OCI-LY7 (cell line): Measurements from ENCODE around the gene ZNF775. TPM values are rescaled to one million over a fixed set of nuclear protein-coding genes. Genes with fewer than 3 reads are reported as not detected.

Experiments used
- BruUV-seq: library from RNA; stranded (reverse); fragments of 400-500 nt; replicated peaks from 2 replicates; lab custom pipeline; 2021; lab: Mats Ljungman, UMichigan
- CTCF ChIA-PET: fragments of 300-600 bp; sonication (Branson Sonifier 250); formaldehyde crosslinking; loops from one replicate; lab custom pipeline; 2022; ENCODE audit warnings: antibody characterized with exemption; ENCODE audit not compliant: unreplicated experiment; lab: Charles Lee
- POLR2A ChIA-PET: fragments of 300-600 bp; sonication (Branson Sonifier 250); formaldehyde crosslinking; loops from one replicate; lab custom pipeline; 2022; ENCODE audit warnings: antibody characterized with exemption; lab: Charles Lee
- DNase-seq: peaks from one replicate; pipeline ENCODE4 v3.0.0-alpha.2; 2015; ENCODE audit warnings: low spot score
- H2AFZ ChIP-seq: fragments of 200-600 bp; sonication (generic), shearing (Covaris generic); 2 replicates; pipeline ENCODE4 v1.6.1; 2014; ENCODE audit warnings: mild to moderate bottlenecking, antibody characterized with exemption, low read length, moderate library complexity
- H3K27ac ChIP-seq: fragments of 200-600 bp; sonication (generic); 2 replicates; pipeline ENCODE4 v1.5.1; 2014; ENCODE audit warnings: mixed run types, low read depth, mild to moderate bottlenecking, moderate library complexity, low read length, inconsistent platforms; ENCODE audit not compliant: poor library complexity, severe bottlenecking
- H3K36me3 ChIP-seq: fragments of 200-600 bp; sonication (generic); 2 replicates; pipeline ENCODE4 v1.6.1; 2014; ENCODE audit warnings: mild to moderate bottlenecking, antibody characterized with exemption, low read length, moderate library complexity, mixed read lengths; ENCODE audit not compliant: insufficient read depth
- H3K4me1 ChIP-seq: fragments of 200-600 bp; sonication (generic); 2 replicates; pipeline ENCODE4 v1.5.1; 2014; ENCODE audit warnings: mild to moderate bottlenecking, low read length; ENCODE audit not compliant: insufficient read depth, poor library complexity, severe bottlenecking
- H3K4me2 ChIP-seq: fragments of 200-600 bp; sonication (generic); 2 replicates; pipeline ENCODE4 v1.6.1; 2014; ENCODE audit warnings: mild to moderate bottlenecking, low read length
- H3K4me3 ChIP-seq: fragments of 200-600 bp; sonication (generic); 2 replicates; pipeline ENCODE4 v1.5.1; 2014; ENCODE audit warnings: mild to moderate bottlenecking, low read depth, low read length; ENCODE audit not compliant: poor library complexity, severe bottlenecking
- H3K79me2 ChIP-seq: fragments of 200-600 bp; sonication (generic); 2 replicates; pipeline ENCODE4 v1.6.1; 2016; ENCODE audit warnings: low read depth, mild to moderate bottlenecking, low read length, moderate library complexity, mixed read lengths; ENCODE audit not compliant: insufficient read depth
- H3K9me2 ChIP-seq: fragments of 200-600 bp; sonication (generic); 2 replicates; pipeline ENCODE4 v1.6.1; 2016; ENCODE audit warnings: mild to moderate bottlenecking, low read length, mixed read lengths; ENCODE audit not compliant: insufficient read depth
- H3K9me3 ChIP-seq: fragments of 200-600 bp; sonication (generic); 2 replicates; pipeline ENCODE4 v1.6.1; 2014; ENCODE audit warnings: mild to moderate bottlenecking, mixed run types, low read length, mixed read lengths
- H4K20me1 ChIP-seq: fragments of 200-600 bp; sonication (generic); 2 replicates; pipeline ENCODE4 v1.6.1; 2014; ENCODE audit warnings: mild to moderate bottlenecking, antibody characterized with exemption, low read length, moderate library complexity, mixed read lengths; ENCODE audit not compliant: insufficient read depth
- CTCF ChIP-seq: fragments of 200-600 bp; sonication (generic); conservative IDR thresholded peaks from 2 replicates; pipeline ENCODE4 v1.5.1; 2014; ENCODE audit warnings: mild to moderate bottlenecking, antibody characterized with exemption, low read length, moderate library complexity, mixed read lengths
- EZH2phosphoT487 ChIP-seq: fragments of 200-600 bp; sonication (generic); IDR thresholded peaks from 2 replicates; pipeline ENCODE4 v1.6.1; 2018; ENCODE audit warnings: low read depth, borderline replicate concordance, mild to moderate bottlenecking, mixed run types, antibody characterized with exemption, low read length, moderate library complexity, mixed read lengths
- intact Hi-C: fragments of 100-400 bp; cut with micrococcal nuclease; formaldehyde crosslinking; loops from one replicate; pipeline ENCODE4 v1.10.0; 2022; ENCODE audit not compliant: unreplicated experiment
- total RNA-seq, 2 experiments: library from RNA; depleted of rRNA in 1 of 2; stranded (reverse); fragments of >200 nt in 1 of 2; shearing (Covaris generic) in 1 of 2; gene quantifications; 2 replicates each; pipeline ENCODE4 v1.2.3, GENCODE V29; 2014 to 2022

The ZNF775 gene
- total RNA-seq, 2 experiments from 2014 or later = 4.7 to 6.5 TPM

- Histone ChIP-seq H2AFZ (no peak overlapping the region), H3K9me2 (no peaks in the 10 kb centered on the region), H4K20me1 (no peaks in the 10 kb centered on the region), H3K4me1 (peaks cover 19% of the 10 kb centered on the region), H3K79me2 (no peaks in the 10 kb centered on the region), H3K4me3 (no peak overlapping the region), H3K36me3 (no peaks in the 10 kb centered on the region), H3K27ac (no peak overlapping the region), H3K9me3 (no peaks in the 10 kb centered on the region), H3K4me2 (no peak overlapping the region)
- ChIA-PET CTCF (no interaction called here), POLR2A (no interaction called here)
- intact Hi-C loops = no loop called here
- BruUV-seq = no TSS peak
- DNase-seq = no peak
- TF ChIP-seq CTCF = no peak
- TF ChIP-seq EZH2phosphoT487 = no peak
These were observed 52.9 kb downstream of the ZNF775 start for GRCh38 chr7:150431839-150432658.

GRCh38 chr7:150432915-150433892 lies 54.1 kb downstream of the ZNF775 start:
- H3K27ac ChIP-seq = no peak overlapping the region

More at GRCh38 chr7:150432915-150433892, 54.1 kb downstream of the ZNF775 start:
- H3K9me2 ChIP-seq = no peaks in the 10 kb centered on the region
- no peak overlapping the region for H2AFZ ChIP-seq
- H3K4me2 ChIP-seq = no peak overlapping the region
- POLR2A ChIA-PET = interaction anchor here (0.9 kb wide), 1 partner anchor 330 kb away, joined by 3 read pairs; no protein-coding TSS in a partner anchor
- no TSS peak for BruUV-seq
- no peaks in the 10 kb centered on the region for H4K20me1 ChIP-seq
- no peak overlapping the region for H3K4me3 ChIP-seq
- CTCF ChIA-PET = interaction anchor here (0.5 kb wide), 1 partner anchor 595 kb away, joined by 3 read pairs; the partner anchor contains the start of gene ABCB8
- no peaks in the 10 kb centered on the region for H3K36me3 ChIP-seq
- H3K9me3 ChIP-seq = no peaks in the 10 kb centered on the region
- TF ChIP-seq CTCF = no peak
- no peak for TF ChIP-seq EZH2phosphoT487
- no peak for DNase-seq
- intact Hi-C loops = no loop called here
- no peaks in the 10 kb centered on the region for H3K79me2 ChIP-seq
- H3K4me1 ChIP-seq = peaks cover 19% of the 10 kb centered on the region
